Endodermal cell (in vitro differentiated cells): ENCODE data around the gene ZNF576. TPM values are rescaled to one million over a fixed set of nuclear protein-coding genes. Genes with fewer than 3 reads are reported as not detected.

ENCODE experiments used
- DNase-seq: peaks from one replicate; pipeline ENCODE4 v3.0.0-alpha.2; 2017
- H3K27ac ChIP-seq: 2 replicates; pipeline ENCODE4 v1.5.1; 2013; ENCODE audit warnings: mild to moderate bottlenecking, low read depth, low read length, moderate library complexity
- H3K27me3 ChIP-seq: 2 replicates; pipeline ENCODE4 v1.6.1; 2013; ENCODE audit warnings: mild to moderate bottlenecking, low read length, moderate library complexity; ENCODE audit not compliant: insufficient read depth, control insufficient read depth, poor library complexity, severe bottlenecking
- H3K36me3 ChIP-seq: 2 replicates; pipeline ENCODE4 v1.7.0; 2013; ENCODE audit warnings: mild to moderate bottlenecking, low read length, moderate library complexity; ENCODE audit not compliant: control insufficient read depth, insufficient read depth
- H3K4me1 ChIP-seq: one replicate; pipeline ENCODE4 v1.7.0; 2013; ENCODE audit warnings: low read length; ENCODE audit not compliant: control insufficient read depth, insufficient read depth
- H3K4me3 ChIP-seq: 2 replicates; pipeline ENCODE4 v1.5.1; 2013; ENCODE audit warnings: mild to moderate bottlenecking, low read length, moderate library complexity
- H3K9ac ChIP-seq: 2 replicates; pipeline ENCODE4 v1.6.1; 2013; ENCODE audit warnings: mild to moderate bottlenecking, low read length, moderate library complexity; ENCODE audit not compliant: poor library complexity, severe bottlenecking; ENCODE audit errors: extremely low read depth
- H3K9me3 ChIP-seq: 2 replicates; pipeline ENCODE4 v1.6.1; 2013; ENCODE audit warnings: mild to moderate bottlenecking, low read length, moderate library complexity; ENCODE audit not compliant: control insufficient read depth
- H3K27ac Mint-ChIP-seq: 2 replicates; pipeline ENCODE4 v1.8.0; 2020; ENCODE audit warnings: mixed read lengths
- H3K27me3 Mint-ChIP-seq: 2 replicates; pipeline ENCODE4 v1.8.0; 2021; ENCODE audit warnings: mild to moderate bottlenecking, mixed read lengths; ENCODE audit not compliant: insufficient read depth
- H3K36me3 Mint-ChIP-seq: 2 replicates; pipeline ENCODE4 v1.8.0; 2020; ENCODE audit warnings: low read depth, mixed read lengths
- H3K4me1 Mint-ChIP-seq: 2 replicates; pipeline ENCODE4 v1.8.0; 2020; ENCODE audit warnings: mixed read lengths
- H3K4me3 Mint-ChIP-seq: 2 replicates; pipeline ENCODE4 v1.8.0; 2020; ENCODE audit warnings: mild to moderate bottlenecking, moderate library complexity, mixed read lengths
- H3K9me3 Mint-ChIP-seq: 2 replicates; pipeline ENCODE4 v1.8.0; 2020; ENCODE audit warnings: mild to moderate bottlenecking, mixed read lengths
- CTCF ChIP-seq: fragments of 200-600 bp; sonication (generic); conservative IDR thresholded peaks from 2 replicates; pipeline ENCODE4 v1.5.0; 2021; ENCODE audit warnings: antibody characterized with exemption, mild to moderate bottlenecking
- WGBS, 2 experiments: methylation state at CpG; one replicate each; pipeline versions ENCODE4 v1.1.5 to v1.1.7; 2013; ENCODE audit warnings: missing lambda C conversion rate in 2 of 2, mixed read lengths in 1 of 2; ENCODE audit not compliant: insufficient coverage in 1 of 2, insufficient read length in 1 of 2; 5-methylcytosine and 5-hydroxymethylcytosine counted together
- total RNA-seq, 2 donors: library from RNA; stranded (reverse); fragmentation: NEBNext Ultra II Directional in 1 of 2; extraction: Animal tissue kit (Norgen Biotek cat#: 25700) in 1 of 2; gene quantifications; 2 replicates in 1 of 2; 3 replicates in 1 of 2; pipeline ENCODE4 v1.2.1, GENCODE V29; 2021

Gene ZNF576
- total RNA-seq, 2 donors from 2014 or later, result 11.9 to 12.1 TPM

DNA sequence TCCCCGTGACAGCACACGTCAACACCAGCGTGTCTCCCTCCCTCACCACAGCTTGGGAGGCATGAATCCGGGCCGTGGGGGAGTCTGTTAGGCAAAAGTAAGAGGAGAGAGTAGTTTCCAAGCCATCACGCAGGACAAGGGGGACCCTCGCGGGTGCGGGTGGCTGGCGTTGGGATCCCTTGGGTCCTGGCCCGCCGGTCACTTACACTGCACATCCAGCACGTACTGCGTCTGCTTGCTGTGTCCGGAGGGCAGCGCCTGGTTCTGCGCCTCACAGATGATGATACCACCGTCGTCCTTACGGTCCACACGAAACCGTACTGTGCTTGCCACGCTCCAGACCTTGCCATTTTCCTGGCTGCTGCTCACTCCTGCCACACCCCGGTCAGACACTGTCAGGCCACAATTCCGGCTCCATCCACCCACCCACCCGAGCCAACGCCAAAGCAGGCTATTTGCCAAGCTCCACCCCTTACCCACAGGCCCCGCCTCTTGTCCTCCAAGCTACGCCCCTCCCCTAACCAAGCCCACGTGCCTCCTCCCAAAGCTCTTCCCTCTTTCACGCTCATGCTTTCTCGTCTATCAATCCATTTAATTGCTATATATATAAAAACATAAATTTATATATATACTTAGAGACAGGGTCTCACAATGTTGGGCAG is 29.7 kb downstream of the ZNF576 start:
- H3K27me3 ChIP-seq, result no peaks in the 10 kb centered on the region
- H3K9me3 ChIP-seq, result no peaks in the 10 kb centered on the region
- H3K27ac ChIP-seq, result no peak overlapping the region
- no peaks in the 10 kb centered on the region for H3K4me1 ChIP-seq
- H3K36me3 Mint-ChIP-seq, result peaks cover 13% of the 10 kb centered on the region
- no peak overlapping the region for H3K9ac ChIP-seq
- no peak overlapping the region for H3K27ac Mint-ChIP-seq
- DNase-seq, result peak; percentile 81
- 92 to 93% methylated on average over 19 to 30 of the region's 32 CpGs for WGBS, 2 experiments
- no peaks in the 10 kb centered on the region for H3K4me1 Mint-ChIP-seq
- peaks cover 13% of the 10 kb centered on the region for H3K36me3 ChIP-seq
- TF ChIP-seq CTCF, result no peak
- H3K9me3 Mint-ChIP-seq, result no peaks in the 10 kb centered on the region
- no peak overlapping the region for H3K4me3 Mint-ChIP-seq
- peaks cover 42% of the 10 kb centered on the region for H3K27me3 Mint-ChIP-seq
- H3K4me3 ChIP-seq, result no peak overlapping the region

GRCh38 chr19:43626838-43627237 is 30.4 kb downstream of the ZNF576 start:
- no peak overlapping the region for H3K4me3 ChIP-seq
- 92 to 93% methylated on average over 12 to 17 of the region's 17 CpGs for WGBS, 2 experiments

GRCh38 chr19:43628646-43629326 is 32.4 kb downstream of the ZNF576 start:
- Histone ChIP-seq H3K4me1 (no peaks in the 10 kb centered on the region), H3K27me3 (no peaks in the 10 kb centered on the region), H3K9me3 (no peaks in the 10 kb centered on the region), H3K36me3 (peaks cover 10% of the 10 kb centered on the region), H3K4me3 (no peak overlapping the region), H3K9ac (no peak overlapping the region), H3K27ac (no peak overlapping the region)
- Mint-ChIP-seq H3K27ac (no peak overlapping the region), H3K4me1 (no peaks in the 10 kb centered on the region), H3K4me3 (no peak overlapping the region), H3K27me3 (peaks cover 65% of the 10 kb centered on the region), H3K9me3 (no peaks in the 10 kb centered on the region), H3K36me3 (peaks cover 10% of the 10 kb centered on the region)
- no peak for DNase-seq
- WGBS, 2 experiments, result 88 to 100% methylated on average over 2 to 3 of the region's 3 CpGs
- no peak for TF ChIP-seq CTCF

More at GRCh38 chr19:43626838-43627237, 30.4 kb downstream of the ZNF576 start:
- Mint-ChIP-seq H3K27me3 (peaks cover 47% of the 10 kb centered on the region), H3K36me3 (peaks cover 13% of the 10 kb centered on the region), H3K27ac (no peak overlapping the region), H3K4me1 (no peaks in the 10 kb centered on the region), H3K9me3 (no peaks in the 10 kb centered on the region), H3K4me3 (no peak overlapping the region)
- no peaks in the 10 kb centered on the region for H3K9me3 ChIP-seq
- H3K36me3 ChIP-seq, result peaks cover 13% of the 10 kb centered on the region
- H3K4me1 ChIP-seq, result no peaks in the 10 kb centered on the region
- H3K27ac ChIP-seq, result no peak overlapping the region
- H3K9ac ChIP-seq, result no peak overlapping the region
- no peaks in the 10 kb centered on the region for H3K27me3 ChIP-seq
- no peak for DNase-seq
- no peak for TF ChIP-seq CTCF
